Loucy (cell line): ENCODE results near the gene SH3RF3.

ENCODE experiments used
- H2AFZ ChIP-seq: fragments of 200-600 bp; sonication (generic); 2 replicates; pipeline ENCODE4 v1.6.0; 2016; ENCODE audit warnings: antibody characterized with exemption, mild to moderate bottlenecking, low read length, moderate library complexity
- H3F3A ChIP-seq: fragments of 200-600 bp; 2 replicates; pipeline ENCODE4 v1.6.0; 2016; ENCODE audit warnings: antibody characterized with exemption, low read depth, mild to moderate bottlenecking
- H3K27me3 ChIP-seq: fragments of 200-600 bp; sonication (generic); 2 replicates; pipeline ENCODE4 v1.6.1; 2014; ENCODE audit warnings: low read length, mild to moderate bottlenecking; ENCODE audit not compliant: insufficient read depth, poor library complexity, severe bottlenecking
- H3K36me3 ChIP-seq: fragments of 200-600 bp; sonication (generic); 2 replicates; pipeline ENCODE4 v1.6.1; 2016; ENCODE audit warnings: low read length; ENCODE audit not compliant: insufficient read depth
- H3K4me1 ChIP-seq: fragments of 200-600 bp; sonication (generic); 2 replicates; pipeline ENCODE4 v1.5.1; 2014; ENCODE audit warnings: low read length, mild to moderate bottlenecking; ENCODE audit not compliant: insufficient read depth, poor library complexity, severe bottlenecking
- H3K4me2 ChIP-seq: fragments of 200-600 bp; sonication (generic); 2 replicates; pipeline ENCODE4 v1.6.0; 2014; ENCODE audit warnings: antibody characterized with exemption, low read length, low read depth, mild to moderate bottlenecking; ENCODE audit not compliant: poor library complexity, severe bottlenecking
- H3K4me3 ChIP-seq: fragments of 200-600 bp; sonication (generic); 2 replicates; pipeline ENCODE4 v1.5.1; 2014; ENCODE audit warnings: low read length, mild to moderate bottlenecking, mixed read lengths; ENCODE audit not compliant: poor library complexity, severe bottlenecking
- H3K79me2 ChIP-seq: fragments of 200-600 bp; sonication (generic); 2 replicates; pipeline ENCODE4 v1.6.1; 2014; ENCODE audit warnings: low read length; ENCODE audit not compliant: insufficient read depth
- H3K9ac ChIP-seq: fragments of 200-600 bp; sonication (generic); 2 replicates; pipeline ENCODE4 v1.6.0; 2014; ENCODE audit warnings: mild to moderate bottlenecking, low read depth, low read length, moderate library complexity; ENCODE audit not compliant: poor library complexity, severe bottlenecking
- H3K9me2 ChIP-seq: fragments of 200-600 bp; sonication (generic); replicated peaks from 2 replicates; pipeline ENCODE4 v1.6.1; 2016; ENCODE audit warnings: low read depth, low read length, mixed read lengths
- H3K9me3 ChIP-seq: fragments of 200-600 bp; sonication (generic); 2 replicates; pipeline ENCODE4 v1.6.1; 2014; ENCODE audit warnings: mild to moderate bottlenecking, antibody characterized with exemption, low read length, low read depth; ENCODE audit not compliant: insufficient read depth
- H4K20me1 ChIP-seq: fragments of 200-600 bp; sonication (generic); 2 replicates; pipeline ENCODE4 v1.6.0; 2014; ENCODE audit warnings: antibody characterized with exemption, low read length, mild to moderate bottlenecking; ENCODE audit not compliant: insufficient read depth, poor library complexity, severe bottlenecking
- CTCF ChIP-seq: fragments of 200-600 bp; sonication (generic); conservative IDR thresholded peaks from 2 replicates; pipeline ENCODE4 v1.5.1; 2014; ENCODE audit warnings: mild to moderate bottlenecking, antibody characterized with exemption, low read length
- EZH2phosphoT487 ChIP-seq: fragments of 200-600 bp; IDR thresholded peaks from 2 replicates; pipeline ENCODE4 v1.6.1; 2018; ENCODE audit warnings: antibody characterized with exemption, mild to moderate bottlenecking, moderate library complexity, borderline replicate concordance

Gene SH3RF3

GRCh38 chr2:109345091-109345490 lies 216.1 kb downstream of the SH3RF3 start:
- Histone ChIP-seq H3K9me2 (no peaks in the 10 kb centered on the region), H3K79me2 (0 out of 2 replicates have a peak, but pooled peaks cover 6% of the 10 kb centered on the region), H4K20me1 (no peaks in the 10 kb centered on the region), H3K27me3 (no peaks in the 10 kb centered on the region), H3K4me2 (no peak overlapping the region), H3K4me1 (peaks cover 48% of the 10 kb centered on the region), H3K4me3 (no peak overlapping the region), H3K36me3 (no peaks in the 10 kb centered on the region), H3K9ac (no peak overlapping the region), H3K9me3 (no peaks in the 10 kb centered on the region), H2AFZ (no peak overlapping the region), H3F3A (0 out of 2 replicates have a peak, but pooled peaks cover 3% of the 10 kb centered on the region)
- no peak for TF ChIP-seq EZH2phosphoT487

- H3K9me3 ChIP-seq, result no peaks in the 10 kb centered on the region
- H2AFZ ChIP-seq, result no peak overlapping the region
- no peak for TF ChIP-seq EZH2phosphoT487
- no peak for TF ChIP-seq CTCF
- no peaks in the 10 kb centered on the region for H4K20me1 ChIP-seq
- H3K4me3 ChIP-seq, result no peak overlapping the region
- H3K4me1 ChIP-seq, result peaks cover 52% of the 10 kb centered on the region
- H3K9me2 ChIP-seq, result no peaks in the 10 kb centered on the region
- 0 out of 2 replicates have a peak, but pooled peaks cover 3% of the 10 kb centered on the region for H3F3A ChIP-seq
- H3K27me3 ChIP-seq, result no peaks in the 10 kb centered on the region
- no peak overlapping the region for H3K4me2 ChIP-seq
- H3K9ac ChIP-seq, result no peak overlapping the region
- H3K36me3 ChIP-seq, result no peaks in the 10 kb centered on the region
- H3K79me2 ChIP-seq, result 0 out of 2 replicates have a peak, but pooled peaks cover 6% of the 10 kb centered on the region
Measured at GRCh38 chr2:109345653-109346480, 216.9 kb downstream of the SH3RF3 start.

GRCh38 chr2:109346601-109347228 lies 217.7 kb downstream of the SH3RF3 start:
- no peaks in the 10 kb centered on the region for H3K27me3 ChIP-seq
- TF ChIP-seq CTCF, result no peak
- TF ChIP-seq EZH2phosphoT487, result no peak
- H3K9me2 ChIP-seq, result no peaks in the 10 kb centered on the region
- no peak overlapping the region for H3K4me3 ChIP-seq
- no peaks in the 10 kb centered on the region for H3K36me3 ChIP-seq
- no peak overlapping the region for H2AFZ ChIP-seq
- H3K79me2 ChIP-seq, result 0 out of 2 replicates have a peak, but pooled peaks cover 3% of the 10 kb centered on the region
- H3K9me3 ChIP-seq, result no peaks in the 10 kb centered on the region
- peaks cover 50% of the 10 kb centered on the region for H3K4me1 ChIP-seq
- no peak overlapping the region for H3K4me2 ChIP-seq
- H4K20me1 ChIP-seq, result no peaks in the 10 kb centered on the region
- no peak overlapping the region for H3K9ac ChIP-seq
- no peaks in the 10 kb centered on the region for H3F3A ChIP-seq
